ENCODE measurements around the gene A3GALT2.

A3GALT2 gene

DNA sequence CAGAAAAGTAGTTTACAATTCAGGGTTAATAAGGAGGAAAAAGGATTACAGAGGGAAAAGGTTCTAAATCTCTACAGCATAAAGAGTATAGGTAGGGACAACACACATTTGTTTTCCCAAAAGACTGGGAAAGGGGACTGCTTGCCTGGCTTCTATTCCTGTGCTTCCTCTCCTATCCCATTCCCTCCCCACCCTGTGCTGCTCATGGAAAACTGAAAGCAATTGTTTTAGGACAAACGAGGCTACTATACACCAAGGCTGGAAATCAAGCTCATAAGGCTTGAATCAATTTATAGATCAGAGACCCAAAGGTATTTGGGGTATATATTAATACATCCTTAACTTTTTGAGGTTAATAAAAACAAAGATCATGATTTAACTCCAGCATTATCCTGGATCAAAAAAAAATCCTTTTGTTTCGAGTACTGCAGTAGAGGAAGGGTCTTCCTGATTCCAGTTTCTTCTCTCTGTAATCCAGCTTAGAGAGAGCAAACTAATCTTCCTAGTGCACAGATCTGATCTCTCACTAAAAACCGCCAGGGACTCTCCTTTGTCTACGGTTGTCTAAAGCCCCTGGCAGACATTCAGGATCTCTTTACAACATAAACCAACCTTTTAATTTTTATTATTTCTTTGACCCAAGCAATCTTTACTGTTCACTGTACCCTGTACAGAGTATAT lies 37.4 kb upstream of the A3GALT2 start:
- H2AFZ ChIP-seq (ENCODE audit: low read length), result no peak overlapping the region
- peaks cover 24% of the 10 kb centered on the region for H3K4me1 ChIP-seq (ENCODE audit: insufficient read depth, low read length, poor library complexity, severe bottlenecking)
- H3K9me2 ChIP-seq (replicated peaks; ENCODE audit: low read depth, low read length), result no peaks in the 10 kb centered on the region

DNA sequence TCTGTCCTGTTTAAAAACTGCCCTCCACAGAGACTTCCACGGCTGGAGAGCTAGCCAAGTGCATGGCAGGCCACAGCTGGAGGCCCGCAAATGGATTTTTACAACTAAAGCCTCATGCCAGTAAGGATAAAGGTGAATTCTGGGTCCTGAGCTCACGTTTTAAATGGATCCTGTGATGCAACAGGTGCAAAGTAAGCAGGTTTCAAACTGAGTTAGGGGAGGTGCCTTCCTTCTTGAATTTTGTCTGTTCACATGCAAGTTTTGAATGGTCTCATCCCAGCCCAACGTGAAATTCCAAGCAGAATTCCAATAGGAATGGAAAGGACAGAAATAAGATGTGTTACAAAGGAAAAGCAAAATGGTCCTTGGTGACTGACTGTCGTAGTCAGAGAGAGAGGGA lies 36.2 kb upstream of the A3GALT2 start:
- Histone ChIP-seq H4K20me1 (ENCODE audit: insufficient read depth, low read length, poor library complexity, severe bottlenecking) (no peaks in the 10 kb centered on the region), H3K79me2 (ENCODE audit: insufficient read depth, low read length) (peaks cover 2% of the 10 kb centered on the region; the same call in 1 of the 2 replicates), H3K9ac (ENCODE audit: low read depth, low read length, poor library complexity, severe bottlenecking) (no peak overlapping the region), H3K4me3 (ENCODE audit: low read length, poor library complexity, severe bottlenecking) (no peak overlapping the region), H3K27me3 (ENCODE audit: insufficient read depth, low read length, poor library complexity, severe bottlenecking) (no peaks in the 10 kb centered on the region), H2AFZ (ENCODE audit: low read length) (no peak overlapping the region), H3K4me1 (ENCODE audit: insufficient read depth, low read length, poor library complexity, severe bottlenecking) (peaks cover 16% of the 10 kb centered on the region), H3F3A (ENCODE audit: low read depth) (peaks cover 5% of the 10 kb centered on the region; the same call in 1 of the 2 replicates), H3K4me2 (ENCODE audit: low read depth, low read length, poor library complexity, severe bottlenecking) (no peak overlapping the region), H3K9me2 (replicated peaks; ENCODE audit: low read depth, low read length) (no peaks in the 10 kb centered on the region), H3K36me3 (ENCODE audit: insufficient read depth, low read length) (no peaks in the 10 kb centered on the region), H3K9me3 (ENCODE audit: insufficient read depth, low read depth, low read length) (no peaks in the 10 kb centered on the region)
- no peak for TF ChIP-seq EZH2phosphoT487 (IDR thresholded peaks at IDR 0.05; ENCODE audit: borderline replicate concordance)
- TF ChIP-seq CTCF (conservative IDR thresholded peaks at IDR 0.05; ENCODE audit: low read length), result no peak

More for the DNA sequence above, 37.4 kb upstream of the A3GALT2 start:
- Histone ChIP-seq H3K79me2 (ENCODE audit: insufficient read depth, low read length) (no peaks in the 10 kb centered on the region), H3K36me3 (ENCODE audit: insufficient read depth, low read length) (no peaks in the 10 kb centered on the region), H3K9me3 (ENCODE audit: insufficient read depth, low read depth, low read length) (no peaks in the 10 kb centered on the region), H3K4me2 (ENCODE audit: low read depth, low read length, poor library complexity, severe bottlenecking) (no peak overlapping the region), H3K9ac (ENCODE audit: low read depth, low read length, poor library complexity, severe bottlenecking) (no peak overlapping the region), H3K27me3 (ENCODE audit: insufficient read depth, low read length, poor library complexity, severe bottlenecking) (no peaks in the 10 kb centered on the region), H4K20me1 (ENCODE audit: insufficient read depth, low read length, poor library complexity, severe bottlenecking) (no peaks in the 10 kb centered on the region), H3F3A (ENCODE audit: low read depth) (peaks cover 7% of the 10 kb centered on the region; the same call in 1 of the 2 replicates), H3K4me3 (ENCODE audit: low read length, poor library complexity, severe bottlenecking) (no peak overlapping the region)
- TF ChIP-seq EZH2phosphoT487 (IDR thresholded peaks at IDR 0.05; ENCODE audit: borderline replicate concordance) (no peak), CTCF (conservative IDR thresholded peaks at IDR 0.05; ENCODE audit: low read length) (no peak)

DNA sequence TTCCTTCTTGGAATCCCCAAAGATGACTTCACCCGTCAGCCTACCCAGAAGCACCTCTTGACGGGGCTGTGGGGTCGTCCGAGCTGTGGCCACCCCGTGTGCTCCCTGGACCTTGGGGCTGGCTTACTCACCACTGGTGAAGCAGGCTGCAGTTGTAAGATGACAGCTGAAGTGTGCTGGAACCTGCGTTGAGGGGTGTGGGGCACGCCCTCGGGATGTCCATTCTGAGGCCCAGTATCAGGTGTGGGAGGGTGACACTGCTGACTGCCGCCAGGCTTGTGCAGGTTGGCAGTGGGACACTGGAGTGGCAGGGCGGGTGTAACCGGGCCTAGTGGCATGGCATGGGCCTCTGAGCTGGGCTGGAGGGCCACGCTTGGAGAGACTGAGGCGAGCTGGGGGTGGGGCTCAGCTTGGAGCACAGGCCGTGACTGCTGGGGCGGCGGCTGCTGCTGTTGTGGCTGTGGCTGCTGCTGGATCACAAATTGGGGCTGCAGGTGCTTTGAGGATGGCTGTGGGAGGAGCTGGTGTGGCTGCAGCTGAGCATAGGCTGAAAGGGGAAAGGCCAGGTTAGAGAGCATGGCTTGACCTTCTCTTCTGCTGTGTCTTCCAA lies 33.9 kb upstream of the A3GALT2 start:
- TF ChIP-seq EZH2phosphoT487 (IDR thresholded peaks at IDR 0.05; ENCODE audit: borderline replicate concordance), result no peak
- TF ChIP-seq CTCF (conservative IDR thresholded peaks at IDR 0.05; ENCODE audit: low read length), result no peak
- H3K9me3 ChIP-seq (ENCODE audit: insufficient read depth, low read depth, low read length), result no peaks in the 10 kb centered on the region
- H3K27me3 ChIP-seq (ENCODE audit: insufficient read depth, low read length, poor library complexity, severe bottlenecking), result no peaks in the 10 kb centered on the region
- H3K4me3 ChIP-seq (ENCODE audit: low read length, poor library complexity, severe bottlenecking), result no peak overlapping the region
- no peaks in the 10 kb centered on the region for H4K20me1 ChIP-seq (ENCODE audit: insufficient read depth, low read length, poor library complexity, severe bottlenecking)
- no peak overlapping the region for H3K9ac ChIP-seq (ENCODE audit: low read depth, low read length, poor library complexity, severe bottlenecking)
- H3K9me2 ChIP-seq (replicated peaks; ENCODE audit: low read depth, low read length), result no peaks in the 10 kb centered on the region
- H3K36me3 ChIP-seq (ENCODE audit: insufficient read depth, low read length), result no peaks in the 10 kb centered on the region
- peaks cover 15% of the 10 kb centered on the region for H3K4me1 ChIP-seq (ENCODE audit: insufficient read depth, low read length, poor library complexity, severe bottlenecking)
- H3F3A ChIP-seq (ENCODE audit: low read depth), result no peaks in the 10 kb centered on the region
- no peak overlapping the region for H2AFZ ChIP-seq (ENCODE audit: low read length)
- peaks cover 23% of the 10 kb centered on the region for H3K79me2 ChIP-seq (ENCODE audit: insufficient read depth, low read length)
- no peak overlapping the region for H3K4me2 ChIP-seq (ENCODE audit: low read depth, low read length, poor library complexity, severe bottlenecking)
